ENCODE data around the gene ENTPD6.
A peak's percentile ranks its signal among the peaks of the same experiment; 100 is the strongest.

ENTPD6 gene

DNA sequence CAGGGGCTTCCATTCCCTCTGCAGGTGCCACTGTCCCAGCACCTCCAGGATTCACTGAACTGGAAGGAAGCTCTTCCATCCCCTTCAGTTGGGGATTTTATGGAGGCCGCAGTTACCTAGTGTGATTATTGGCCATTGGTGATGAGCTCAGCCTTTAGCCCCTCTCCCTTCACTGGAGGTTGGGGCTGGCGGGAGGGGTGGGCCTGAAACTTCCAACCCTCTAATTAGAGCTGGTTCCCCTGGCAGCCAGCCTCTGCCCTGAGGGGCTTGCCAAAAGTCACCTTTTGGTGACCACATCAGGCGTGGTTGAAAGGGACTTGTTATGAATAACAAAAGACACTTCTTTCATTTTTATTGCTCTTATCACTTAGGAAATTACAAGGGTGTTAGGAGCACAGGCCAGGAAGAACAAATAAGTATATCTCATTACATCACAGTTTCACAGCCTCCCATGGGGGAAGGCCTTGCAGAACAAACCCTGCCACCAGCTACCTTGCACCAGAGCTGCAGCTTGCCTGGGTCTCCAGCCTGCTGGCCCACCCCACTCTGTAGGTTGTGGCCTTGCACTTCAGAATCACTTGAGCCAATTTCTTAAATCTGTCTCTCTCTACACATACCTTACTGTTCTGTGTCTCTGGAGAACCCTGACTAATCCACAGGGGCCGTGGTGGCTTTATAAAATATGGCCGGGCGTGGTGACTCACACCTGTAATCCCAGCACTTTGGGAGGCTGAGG is 57.3 kb downstream of the ENTPD6 start:
- ChIA-PET POLR2A (ENCODE audit: low non-redundant PET) (no interaction called here), CTCF (interaction anchor here (0.6 to 0.7 kb wide), 2 partner anchors 146 to 151 kb away, joined by 3 read pairs; no protein-coding TSS in a partner anchor)
- H3K27ac ChIP-seq = peak overlapping the region; percentile 29

DNA sequence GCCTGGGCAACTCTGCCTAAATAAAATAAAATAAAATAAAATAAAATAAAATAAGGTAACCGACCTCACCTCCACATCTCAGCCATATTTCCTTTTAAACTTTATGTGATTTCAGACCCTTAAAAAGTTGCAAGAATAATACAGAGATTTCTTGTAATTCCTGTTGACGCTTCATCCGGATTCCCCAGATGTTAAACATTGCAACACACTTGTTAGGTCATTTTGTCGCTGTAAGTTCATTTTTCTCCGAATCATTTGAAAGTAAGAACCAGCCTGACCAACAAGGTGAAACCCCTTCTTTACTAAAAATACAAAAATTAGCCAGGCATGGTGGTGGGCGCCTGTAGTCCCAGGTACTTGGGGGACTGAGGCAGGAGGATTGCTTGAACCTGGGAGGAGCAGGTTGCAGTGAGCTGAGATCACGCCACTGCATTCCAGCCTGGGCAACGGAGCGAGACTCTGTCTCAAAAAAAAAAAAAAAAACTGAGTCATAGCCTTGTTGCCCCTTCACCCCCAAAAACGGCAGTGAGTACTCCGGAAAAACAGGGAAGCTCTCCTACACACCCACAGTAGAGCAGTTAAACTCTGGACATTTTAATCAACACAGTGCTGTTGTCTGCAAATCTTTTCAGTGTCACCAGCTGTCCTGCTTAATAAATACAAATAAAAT is 58.2 kb downstream of the ENTPD6 start:
- POLR2A ChIA-PET (ENCODE audit: low non-redundant PET) = no interaction called here
- TF ChIP-seq, protein P1, sequence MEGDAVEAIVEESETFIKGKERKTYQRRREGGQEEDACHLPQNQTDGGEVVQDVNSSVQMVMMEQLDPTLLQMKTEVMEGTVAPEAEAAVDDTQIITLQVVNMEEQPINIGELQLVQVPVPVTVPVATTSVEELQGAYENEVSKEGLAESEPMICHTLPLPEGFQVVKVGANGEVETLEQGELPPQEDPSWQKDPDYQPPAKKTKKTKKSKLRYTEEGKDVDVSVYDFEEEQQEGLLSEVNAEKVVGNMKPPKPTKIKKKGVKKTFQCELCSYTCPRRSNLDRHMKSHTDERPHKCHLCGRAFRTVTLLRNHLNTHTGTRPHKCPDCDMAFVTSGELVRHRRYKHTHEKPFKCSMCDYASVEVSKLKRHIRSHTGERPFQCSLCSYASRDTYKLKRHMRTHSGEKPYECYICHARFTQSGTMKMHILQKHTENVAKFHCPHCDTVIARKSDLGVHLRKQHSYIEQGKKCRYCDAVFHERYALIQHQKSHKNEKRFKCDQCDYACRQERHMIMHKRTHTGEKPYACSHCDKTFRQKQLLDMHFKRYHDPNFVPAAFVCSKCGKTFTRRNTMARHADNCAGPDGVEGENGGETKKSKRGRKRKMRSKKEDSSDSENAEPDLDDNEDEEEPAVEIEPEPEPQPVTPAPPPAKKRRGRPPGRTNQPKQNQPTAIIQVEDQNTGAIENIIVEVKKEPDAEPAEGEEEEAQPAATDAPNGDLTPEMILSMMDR (conservative IDR thresholded peaks at IDR 0.05; ENCODE audit: low read depth) = no peak
- no peak for DNase-seq (ENCODE audit: low spot score)
- CTCF ChIA-PET = interaction anchor here (0.7 kb wide), 1 partner anchor 146 kb away, joined by 3 read pairs; no protein-coding TSS in a partner anchor
- H3K27ac ChIP-seq = peak overlapping the region; percentile 29; the same call in 1 of the 2 replicates

More for the DNA sequence above, 57.3 kb downstream of the ENTPD6 start:
- DNase-seq (ENCODE audit: low spot score) = no peak
- TF ChIP-seq, protein P1 (conservative IDR thresholded peaks at IDR 0.05; ENCODE audit: low read depth) = no peak

DNA sequence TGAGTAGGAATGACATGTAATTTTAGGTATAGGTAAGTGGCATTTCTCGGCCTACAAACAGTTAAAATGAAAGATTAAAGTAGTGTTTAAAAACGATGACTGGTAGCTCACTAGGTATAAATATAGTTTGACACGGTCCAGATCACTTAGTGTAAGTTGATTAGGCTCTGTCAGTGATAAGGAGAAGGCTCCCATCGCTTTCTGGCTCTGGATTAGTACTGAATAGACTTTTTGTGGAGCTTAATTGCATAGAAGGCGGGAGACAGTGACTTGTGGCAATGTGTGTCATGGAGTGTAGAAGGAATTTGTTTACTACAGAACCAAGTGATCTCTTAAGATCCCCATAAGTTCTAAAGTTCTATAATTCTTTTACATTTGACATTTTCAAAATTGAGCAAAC is 59.1 kb downstream of the ENTPD6 start:
- POLR2A ChIA-PET (ENCODE audit: low non-redundant PET) = no interaction called here
- no peak for DNase-seq (ENCODE audit: low spot score)
- CTCF ChIA-PET = interaction anchor here (0.8 kb wide), 1 partner anchor 55 kb away, joined by 3 read pairs; no protein-coding TSS in a partner anchor

DNA sequence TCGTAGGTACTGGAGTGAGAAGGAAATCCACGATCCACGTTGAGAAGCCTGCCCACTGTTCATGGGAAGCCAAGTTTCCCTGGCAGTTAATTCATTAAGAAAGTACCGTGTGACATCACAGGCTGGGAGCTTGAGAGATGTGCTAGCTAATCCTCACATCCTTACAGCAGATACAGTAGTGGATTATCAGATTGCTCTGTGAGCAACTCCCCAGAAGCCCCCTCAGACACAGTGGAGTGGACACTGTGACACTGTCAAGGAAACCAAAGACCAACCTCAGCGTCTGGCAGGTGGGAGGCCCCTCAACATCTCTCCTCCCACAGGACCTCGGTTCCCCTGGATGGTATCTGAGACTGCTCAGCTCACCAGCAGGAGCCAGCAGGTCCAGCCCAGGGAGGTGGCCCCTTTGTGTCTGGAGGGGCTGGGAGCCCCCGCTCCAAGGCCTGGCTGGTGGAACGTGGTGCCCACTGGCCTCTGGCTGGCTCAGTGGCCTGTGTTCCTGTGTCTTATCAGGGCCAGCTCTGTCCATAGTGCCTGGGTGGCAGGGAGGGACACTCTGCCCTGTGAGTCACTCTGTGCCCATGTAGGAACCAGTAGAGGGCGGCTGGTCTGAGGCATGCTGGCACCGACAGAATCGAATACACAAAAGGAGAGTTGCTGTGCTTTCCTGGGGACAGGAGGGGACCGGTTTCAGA is 59.6 kb downstream of the ENTPD6 start:
- POLR2A ChIA-PET (ENCODE audit: low non-redundant PET) = no interaction called here
- CTCF ChIA-PET = interaction anchor here (0.6 to 0.8 kb wide), 4 partner anchors 19 to 59 kb away, joined by 3 read pairs; no protein-coding TSS in a partner anchor
- TF ChIP-seq, protein P1 (conservative IDR thresholded peaks at IDR 0.05; ENCODE audit: low read depth) = no peak
- H3K27ac ChIP-seq = peak overlapping the region; percentile 40
- DNase-seq (ENCODE audit: low spot score) = no peak

More for the DNA sequence above, 59.1 kb downstream of the ENTPD6 start:
- TF ChIP-seq, protein P1 (conservative IDR thresholded peaks at IDR 0.05; ENCODE audit: low read depth) = no peak
- no peak overlapping the region for H3K27ac ChIP-seq

DNA sequence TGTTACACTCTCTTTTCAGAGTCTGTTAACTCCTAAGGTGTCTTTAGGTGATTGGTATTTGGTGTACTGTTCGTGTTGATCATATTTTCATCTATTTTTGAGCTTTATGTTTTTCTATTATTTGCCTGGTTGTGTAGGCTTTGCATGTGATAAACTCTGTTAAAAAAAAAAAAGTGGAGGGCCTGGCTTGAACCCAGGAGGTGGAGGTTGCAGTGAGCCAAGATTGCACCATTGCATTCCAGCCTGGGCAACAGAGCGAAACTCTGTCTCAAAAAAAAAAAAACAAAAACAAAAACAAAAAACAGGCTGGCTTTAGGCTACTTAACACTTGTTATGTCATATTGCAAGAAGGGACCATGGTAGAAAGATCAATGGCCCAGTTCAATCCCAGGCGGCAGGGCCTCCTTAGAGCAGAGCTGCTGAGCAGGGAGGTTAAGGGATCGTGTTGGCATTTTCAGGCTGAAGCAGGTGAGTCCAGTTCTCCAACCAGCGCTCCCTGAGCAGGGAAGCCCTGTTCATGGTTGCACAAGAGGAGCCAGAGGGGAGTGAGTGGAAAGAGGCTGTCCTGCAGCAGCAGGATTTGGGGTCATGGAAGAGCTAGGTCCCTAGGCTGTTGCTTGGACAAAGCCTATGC is 60.8 kb downstream of the ENTPD6 start:
- CTCF ChIA-PET = interaction anchor here (0.6 to 0.7 kb wide), 3 partner anchors 10 to 142 kb away, joined by 3 read pairs; no protein-coding TSS in a partner anchor
- POLR2A ChIA-PET (ENCODE audit: low non-redundant PET) = no interaction called here
- peak overlapping the region; percentile 52 for H3K27ac ChIP-seq
- DNase-seq (ENCODE audit: low spot score) = no peak
- TF ChIP-seq, protein P1 (conservative IDR thresholded peaks at IDR 0.05; ENCODE audit: low read depth) = no peak

DNA sequence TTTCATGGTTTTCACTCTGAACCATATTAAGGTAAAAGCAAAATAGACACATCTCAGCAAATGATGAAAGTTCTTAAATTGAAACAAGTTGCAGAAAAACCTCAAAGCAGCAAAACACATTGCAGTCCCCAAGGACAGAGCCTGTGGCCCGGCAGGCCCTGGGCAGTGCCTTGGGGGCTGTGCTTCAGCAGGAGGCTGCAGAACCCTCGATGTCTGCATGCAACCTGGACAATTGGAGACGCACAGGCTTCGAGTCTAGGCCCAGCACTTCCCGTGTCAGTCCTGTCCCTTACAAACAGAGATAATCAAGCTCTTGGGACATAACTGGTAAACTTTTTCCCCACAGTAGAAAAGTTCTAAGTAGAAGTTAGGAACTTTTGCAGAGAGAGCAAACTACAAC is 61.6 kb downstream of the ENTPD6 start:
- ChIA-PET CTCF (interaction anchor here (0.6 to 1.0 kb wide), 4 partner anchors 29 to 142 kb away, joined by 3 read pairs; no protein-coding TSS in a partner anchor), POLR2A (ENCODE audit: low non-redundant PET) (no interaction called here)
- peak overlapping the region; percentile 52 for H3K27ac ChIP-seq
- TF ChIP-seq, protein P1 (conservative IDR thresholded peaks at IDR 0.05; ENCODE audit: low read depth) = no peak
- DNase-seq (ENCODE audit: low spot score) = no peak
